MM.1S (cell line): ENCODE data around the gene TPPP2.

Experiments
- CTCF ChIP-seq: fragments of 300-600 bp; sonication (generic); IDR thresholded peaks from 2 replicates; pipeline ENCODE4 v1.5.1; 2016; ENCODE audit warnings: antibody characterized with exemption, low read length, mixed read lengths
- EZH2phosphoT487 ChIP-seq: fragments of 300-600 bp; sonication (generic); IDR thresholded peaks from 2 replicates; pipeline ENCODE4 v1.6.1; 2018; ENCODE audit warnings: antibody characterized with exemption, low read length

- TF ChIP-seq CTCF = no peak
- TF ChIP-seq EZH2phosphoT487 = no peak
Observed at GRCh38 chr14:21026274-21026987, 3.6 kb upstream of the TPPP2 start.
